NCI-H128 (cell line): ENCODE data around the gene MAP1LC3B2.
A peak's percentile ranks its signal among the peaks of the same experiment; 100 is the strongest.

Experiments
- DNase-seq: peaks from one replicate; lab custom pipeline; 2025; ENCODE audit not compliant: unreplicated experiment; lab: John Stamatoyannopoulos, UW

The MAP1LC3B2 gene

DNA sequence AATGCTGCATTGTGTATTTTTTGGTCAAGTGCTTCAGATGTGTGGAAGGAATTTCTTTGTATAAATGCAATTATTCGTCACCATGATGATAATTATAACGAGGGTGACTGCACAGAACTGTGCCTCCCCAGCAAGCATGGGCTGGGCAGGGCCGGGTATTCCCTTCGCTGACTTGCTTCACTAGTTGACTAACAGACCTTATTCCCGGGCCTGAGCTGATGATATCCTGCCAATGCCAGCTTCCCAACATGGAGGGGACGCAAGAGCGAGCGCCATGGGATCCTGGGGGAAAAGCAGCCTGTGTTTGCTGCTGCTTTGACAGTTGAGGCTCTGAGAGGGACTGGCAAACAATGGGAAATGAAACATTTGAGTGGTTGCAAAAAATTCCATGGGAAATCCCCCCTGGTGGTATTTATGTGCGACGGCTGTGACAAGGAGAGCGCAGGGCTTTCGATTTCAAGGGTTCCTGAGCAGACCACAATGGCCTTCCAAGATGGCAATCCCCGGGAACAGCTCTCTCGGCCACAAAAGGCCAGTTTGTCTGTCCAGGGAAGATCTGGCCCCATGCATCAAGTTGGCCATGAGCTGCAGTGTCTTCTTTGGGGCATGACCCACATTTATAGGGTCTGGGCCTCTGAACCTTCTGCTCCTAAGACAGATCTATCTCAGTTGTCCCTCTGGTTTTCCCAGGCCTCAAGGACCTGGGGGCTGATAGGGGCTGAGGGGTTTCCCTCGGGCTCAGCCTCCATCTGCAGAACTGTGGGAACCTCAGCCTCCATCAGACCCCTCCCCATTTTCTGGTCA lies 21.9 kb upstream of the MAP1LC3B2 start:
- no peak for DNase-seq

DNA sequence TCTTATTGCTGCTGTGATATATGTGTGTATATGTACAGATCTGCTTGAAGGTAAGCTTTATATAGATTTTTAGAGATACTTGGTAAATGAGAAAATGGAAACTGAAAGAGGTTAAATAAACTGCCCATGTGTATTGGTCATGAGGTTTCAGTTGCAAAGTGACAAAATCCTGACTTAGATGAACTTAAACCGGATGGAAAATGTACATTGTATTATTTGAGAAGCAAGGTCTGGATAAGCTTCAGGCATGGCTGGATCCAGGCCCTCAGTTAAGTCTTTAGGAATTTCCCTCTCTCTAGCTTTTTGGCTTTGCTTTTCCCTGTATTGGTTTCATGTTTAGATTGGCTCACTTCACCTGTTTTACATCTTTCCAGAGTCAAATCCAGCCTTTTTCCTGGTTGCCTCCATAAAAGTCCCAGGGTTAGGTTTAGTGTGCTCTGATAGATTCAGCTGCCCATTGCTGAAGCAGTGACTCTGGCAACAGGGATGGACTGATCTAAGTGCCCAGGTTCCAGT lies 21.0 kb upstream of the MAP1LC3B2 start:
- DNase-seq = no peak

DNA sequence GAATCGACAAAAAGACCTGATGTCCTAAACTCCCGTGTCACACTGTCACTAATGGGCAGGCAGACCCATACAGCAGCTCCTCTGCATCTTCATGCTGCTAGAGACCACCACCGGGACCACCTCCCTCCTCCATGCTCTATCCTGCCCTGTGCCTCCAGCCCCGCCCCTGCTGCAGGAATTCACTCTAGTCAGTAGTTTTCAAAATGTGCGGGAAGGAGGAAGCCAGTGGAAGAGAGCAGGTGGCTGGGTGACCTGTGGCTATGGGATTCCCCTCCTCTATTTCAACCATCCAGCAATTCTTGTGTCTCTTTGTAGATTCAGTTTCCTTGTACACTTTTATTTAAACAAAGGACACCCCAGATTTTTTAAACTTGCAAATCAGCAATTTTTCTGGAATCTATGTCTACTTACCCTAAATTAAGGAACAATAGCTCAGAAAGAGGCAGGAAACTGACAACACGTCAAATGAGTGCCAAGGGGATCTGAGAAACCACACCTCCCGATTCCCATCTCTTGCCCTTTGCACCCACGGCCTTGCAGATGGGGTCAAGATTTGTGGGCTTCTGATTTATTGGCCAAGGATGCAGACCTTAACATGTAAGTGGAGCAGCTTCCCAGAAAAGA lies 20.4 kb upstream of the MAP1LC3B2 start:
- DNase-seq = no peak

DNA sequence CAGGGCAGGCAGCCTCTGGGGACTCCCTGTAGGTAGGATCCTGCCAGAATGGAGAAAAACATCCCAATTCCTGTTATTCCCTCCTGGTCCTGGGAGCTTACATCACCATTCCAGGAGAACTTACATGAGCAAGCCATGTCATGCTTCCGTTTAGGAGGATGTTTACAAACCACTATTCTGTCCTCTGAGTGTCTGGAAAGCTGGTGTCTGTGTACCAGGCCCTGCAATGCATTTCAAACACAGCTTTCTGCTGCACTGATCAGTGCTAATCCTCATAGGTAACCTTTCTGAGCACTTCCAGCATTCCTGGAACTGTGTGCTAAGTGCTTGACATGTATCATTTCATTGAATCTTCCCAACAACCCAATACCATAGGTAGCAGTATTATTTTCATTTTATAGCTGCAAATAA lies 19.8 kb upstream of the MAP1LC3B2 start:
- no peak for DNase-seq

DNA sequence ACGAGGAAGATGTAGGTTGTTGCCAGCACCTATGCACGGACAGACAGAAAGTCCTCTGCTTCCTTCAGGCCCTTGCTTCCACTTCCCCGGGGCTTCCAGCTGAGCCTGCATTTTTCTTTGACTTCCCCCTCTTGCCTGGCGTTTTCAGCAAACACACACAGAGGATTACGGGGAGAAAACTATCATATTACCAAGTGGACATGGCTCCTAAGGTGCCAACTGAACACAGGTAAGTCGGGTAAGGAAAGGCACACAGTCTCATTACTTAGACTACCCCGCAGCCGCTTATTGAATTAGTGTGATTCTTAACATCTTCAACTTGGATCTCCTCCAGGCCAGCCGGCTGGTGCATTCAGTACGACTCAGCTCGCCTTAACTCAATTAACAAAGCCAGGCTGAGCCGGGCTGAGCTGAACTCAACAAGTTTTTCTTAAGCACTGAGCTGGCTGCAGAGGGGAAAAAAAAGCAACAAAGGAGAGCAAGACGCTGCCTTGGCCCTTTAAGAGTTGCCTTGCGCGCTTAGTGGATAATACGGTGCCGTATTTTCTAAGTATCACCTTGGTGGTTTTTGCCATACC lies 19.2 kb upstream of the MAP1LC3B2 start:
- DNase-seq = peak; percentile 60

DNA sequence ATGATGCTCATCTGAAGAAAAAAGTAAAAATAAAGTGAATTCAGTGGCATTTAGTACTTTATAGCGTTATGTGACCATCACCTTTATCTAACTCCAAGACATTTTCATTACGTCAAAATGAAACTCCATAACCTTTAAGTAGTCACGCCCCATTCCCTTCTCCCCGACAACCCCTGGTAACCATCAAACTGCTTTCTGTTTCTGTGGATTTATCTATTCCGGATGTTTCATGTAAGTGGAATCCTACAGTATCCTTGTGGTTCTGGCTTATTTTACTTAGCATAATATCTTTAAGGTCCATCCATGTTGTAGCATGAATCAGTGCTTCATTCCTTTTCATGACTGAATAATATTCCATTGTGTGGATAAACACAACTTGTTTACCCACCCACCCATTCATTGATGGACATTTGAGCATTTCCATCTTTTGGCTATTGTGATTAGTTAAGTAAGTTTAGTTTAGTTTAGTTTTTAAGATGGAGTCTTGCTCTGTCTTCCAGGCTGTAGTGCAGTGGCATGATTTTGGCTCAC lies 18.5 kb upstream of the MAP1LC3B2 start:
- no peak for DNase-seq

DNA sequence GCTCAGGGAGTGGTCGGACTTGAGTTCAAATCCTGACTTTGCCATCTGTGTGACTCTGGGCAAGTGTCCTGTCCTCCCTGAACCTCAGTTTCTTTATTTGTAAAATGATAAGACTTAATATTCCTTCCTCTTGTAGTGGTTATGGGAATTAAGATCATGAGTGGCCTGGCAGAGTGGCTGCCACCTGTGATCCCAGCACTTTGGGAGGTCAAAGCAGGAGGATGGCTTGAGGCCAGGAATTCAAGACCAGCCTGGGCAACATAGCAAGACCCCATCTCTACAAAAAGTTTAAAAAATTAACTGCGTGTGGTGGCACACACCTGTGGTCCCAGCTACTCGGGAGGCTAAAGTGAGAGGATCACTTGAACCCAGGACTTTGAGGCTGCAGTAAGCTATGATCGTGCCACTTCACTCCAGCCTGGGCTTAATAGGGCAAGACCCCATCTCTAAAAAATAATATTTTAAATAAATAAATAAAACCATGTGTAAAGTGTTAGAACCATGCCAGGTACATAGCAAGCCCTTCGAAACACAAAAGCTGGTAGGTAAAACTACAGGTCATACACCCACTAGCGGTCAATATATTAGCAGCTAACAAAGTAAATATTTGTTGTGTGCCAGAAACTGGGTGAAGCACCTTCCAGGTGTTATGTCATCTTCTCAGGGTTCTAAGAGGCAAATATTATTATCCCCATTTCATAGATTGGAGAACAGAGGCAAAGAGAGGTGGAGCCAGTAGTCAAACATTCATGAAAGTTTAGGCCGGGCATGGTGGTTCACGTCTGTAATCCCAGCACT lies 17.4 kb upstream of the MAP1LC3B2 start:
- no peak for DNase-seq

DNA sequence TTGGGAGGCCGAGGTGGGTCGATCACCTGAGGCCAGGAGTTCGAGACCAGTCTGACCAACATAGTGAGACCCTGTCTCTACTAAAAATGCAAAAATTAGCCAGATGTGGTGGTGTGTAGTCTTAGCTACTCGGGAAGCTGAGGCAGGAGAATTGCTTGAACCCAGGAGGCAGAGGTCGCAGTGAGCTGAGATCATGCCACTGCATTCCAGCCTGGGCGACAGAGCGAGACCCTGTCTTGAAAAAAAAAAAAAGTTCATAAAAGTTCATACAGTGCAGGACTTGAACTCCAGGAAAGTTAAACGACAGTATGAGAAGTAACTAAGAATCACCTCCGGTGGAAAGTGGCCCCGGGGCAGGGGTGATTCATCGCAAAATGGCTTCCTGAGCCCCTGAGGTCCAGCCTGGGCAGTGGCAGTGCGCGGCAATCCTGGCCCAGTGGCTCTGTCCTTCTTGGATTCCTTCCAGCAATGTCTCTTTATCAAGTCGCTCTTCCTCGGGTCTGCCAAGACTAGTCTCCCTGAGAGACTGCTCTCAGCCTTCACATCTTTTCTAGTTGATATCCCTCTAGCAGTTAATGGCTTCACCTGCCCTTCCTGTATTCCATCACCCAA lies 16.7 kb upstream of the MAP1LC3B2 start:
- no peak for DNase-seq

DNA sequence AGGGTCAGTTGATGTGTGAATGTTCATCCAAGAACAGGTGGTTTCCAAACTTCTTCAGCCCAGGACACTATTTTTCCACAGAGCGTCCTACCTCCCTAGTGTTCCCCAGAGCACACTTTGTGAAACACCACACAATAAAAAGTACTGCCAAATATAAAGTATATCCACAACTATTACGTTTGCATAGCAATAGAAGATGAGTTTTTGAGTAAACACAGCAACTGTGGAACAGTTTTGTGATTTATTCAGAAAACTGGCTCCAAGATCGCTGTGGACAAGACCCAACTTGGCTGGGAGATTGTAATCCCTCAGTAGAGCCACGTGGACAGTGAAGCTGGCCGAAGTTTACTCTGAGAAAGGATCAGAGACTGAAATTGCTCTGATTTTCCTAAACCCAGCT lies 14.5 kb upstream of the MAP1LC3B2 start:
- no peak for DNase-seq

DNA sequence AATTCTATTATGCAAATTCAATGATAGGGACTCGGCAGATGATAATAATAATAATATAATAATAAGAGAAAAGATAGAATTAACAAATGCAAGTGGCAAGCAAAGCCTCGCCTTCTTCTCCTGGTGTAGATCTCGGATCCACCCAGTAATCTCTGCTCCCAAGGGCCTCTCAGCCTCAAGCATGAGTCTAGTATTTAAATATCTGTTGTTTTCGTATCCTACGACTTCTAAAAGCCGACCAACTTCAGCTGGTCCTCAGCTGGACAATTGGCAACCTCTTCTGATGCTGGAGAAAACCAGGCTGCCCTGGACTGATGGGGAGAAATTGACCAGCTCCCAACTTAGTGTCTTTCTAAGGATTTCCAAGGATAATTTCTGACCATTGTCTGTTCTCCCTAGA lies 14.0 kb upstream of the MAP1LC3B2 start:
- DNase-seq = no peak

DNA sequence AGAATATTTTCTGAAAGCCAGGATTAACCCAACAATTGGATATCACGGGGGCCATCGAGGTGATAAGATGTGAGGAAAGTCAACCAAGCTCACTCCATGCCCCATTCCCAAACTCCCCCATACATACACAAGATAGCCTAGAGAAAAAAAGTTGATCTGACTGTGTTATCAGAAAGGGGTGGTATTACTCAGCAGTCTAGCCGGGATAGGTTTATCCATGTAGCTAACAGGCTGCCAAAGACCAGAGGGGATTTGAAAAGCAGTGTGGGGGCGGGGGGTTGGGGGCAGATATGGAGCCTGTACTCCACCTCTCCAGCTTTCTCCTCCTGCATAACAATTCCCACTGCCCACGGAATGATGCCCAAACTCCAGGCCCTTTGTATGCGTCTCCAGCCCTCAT lies 13.2 kb upstream of the MAP1LC3B2 start:
- no peak for DNase-seq

DNA sequence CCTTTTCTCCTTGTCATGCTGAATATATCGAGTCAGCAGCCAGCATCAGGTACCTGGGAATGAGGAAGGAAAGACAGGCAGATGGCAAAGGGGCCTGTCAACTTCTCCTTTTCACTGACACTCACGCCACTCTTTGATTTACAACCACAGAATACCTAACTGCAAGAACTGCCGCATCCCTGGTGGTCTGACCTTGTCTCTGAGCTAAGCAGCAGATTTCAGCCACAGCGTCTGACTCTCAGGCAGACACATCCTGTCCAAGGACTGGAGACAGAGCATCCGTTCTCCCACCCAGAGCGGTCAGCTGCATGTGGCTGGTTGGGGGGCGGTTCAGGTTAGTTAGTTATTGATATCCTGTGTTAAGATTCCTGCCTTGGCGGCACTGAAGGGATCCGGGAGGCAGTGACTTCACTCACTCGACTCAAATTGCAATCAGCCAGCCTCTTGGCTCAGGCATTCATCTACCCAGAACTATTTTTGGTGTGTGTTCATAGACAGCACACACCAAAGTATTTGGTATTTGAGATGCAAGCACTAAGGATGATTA lies 11.2 kb upstream of the MAP1LC3B2 start:
- no peak for DNase-seq

DNA sequence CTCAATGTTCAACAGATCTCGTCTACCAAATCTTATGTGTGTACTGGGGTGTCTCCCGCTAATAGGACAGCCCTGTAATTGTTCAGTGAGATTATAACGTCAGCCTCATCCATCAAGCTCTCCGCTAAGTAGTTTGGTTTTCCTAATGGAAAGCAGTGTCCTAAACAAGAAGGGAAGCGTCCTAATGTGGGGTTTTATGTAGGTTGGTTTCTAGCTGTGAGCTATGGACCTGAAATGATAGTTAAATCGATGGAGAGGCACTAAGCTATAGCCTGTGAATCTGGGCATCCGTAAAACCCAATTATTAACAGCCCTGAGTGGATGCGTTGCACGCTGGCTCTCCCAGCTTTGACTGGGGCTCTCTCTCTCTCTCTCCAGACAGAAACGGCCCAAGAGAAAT lies 9.2 kb upstream of the MAP1LC3B2 start:
- no peak for DNase-seq

DNA sequence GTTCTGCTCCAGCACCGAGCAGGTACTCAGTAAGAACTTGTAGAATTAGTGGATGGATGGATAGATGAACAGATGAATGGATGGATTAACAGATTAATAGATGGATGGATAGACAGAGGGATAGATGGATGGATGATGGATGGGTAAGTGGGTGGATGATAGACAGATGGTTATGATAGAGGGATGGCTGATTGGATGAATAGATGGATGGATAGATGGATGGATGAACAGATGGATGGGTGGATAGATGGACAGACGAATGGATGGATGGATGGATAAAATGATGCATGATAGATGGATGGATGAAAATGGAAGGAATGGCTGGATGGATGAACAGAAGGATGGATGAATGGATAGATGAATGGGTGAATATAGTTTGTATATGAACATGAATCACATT lies 8.0 kb upstream of the MAP1LC3B2 start:
- no peak for DNase-seq

DNA sequence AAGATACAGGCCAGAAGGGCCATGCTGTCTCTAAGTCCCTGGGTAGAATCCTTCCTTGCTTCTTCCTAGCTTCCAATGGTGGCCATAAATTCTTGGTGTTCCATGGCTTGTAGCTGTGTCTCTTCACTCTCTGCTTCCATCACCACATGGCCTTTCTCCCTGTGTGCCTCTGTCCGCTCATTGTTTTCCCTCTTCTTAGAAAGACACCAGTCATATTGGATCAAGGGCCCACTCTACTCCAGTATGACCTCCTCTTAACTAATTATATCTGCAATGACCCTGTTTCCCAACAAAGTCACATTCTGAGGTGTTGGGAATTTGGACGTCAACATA lies 7.6 kb upstream of the MAP1LC3B2 start:
- DNase-seq = no peak

DNA sequence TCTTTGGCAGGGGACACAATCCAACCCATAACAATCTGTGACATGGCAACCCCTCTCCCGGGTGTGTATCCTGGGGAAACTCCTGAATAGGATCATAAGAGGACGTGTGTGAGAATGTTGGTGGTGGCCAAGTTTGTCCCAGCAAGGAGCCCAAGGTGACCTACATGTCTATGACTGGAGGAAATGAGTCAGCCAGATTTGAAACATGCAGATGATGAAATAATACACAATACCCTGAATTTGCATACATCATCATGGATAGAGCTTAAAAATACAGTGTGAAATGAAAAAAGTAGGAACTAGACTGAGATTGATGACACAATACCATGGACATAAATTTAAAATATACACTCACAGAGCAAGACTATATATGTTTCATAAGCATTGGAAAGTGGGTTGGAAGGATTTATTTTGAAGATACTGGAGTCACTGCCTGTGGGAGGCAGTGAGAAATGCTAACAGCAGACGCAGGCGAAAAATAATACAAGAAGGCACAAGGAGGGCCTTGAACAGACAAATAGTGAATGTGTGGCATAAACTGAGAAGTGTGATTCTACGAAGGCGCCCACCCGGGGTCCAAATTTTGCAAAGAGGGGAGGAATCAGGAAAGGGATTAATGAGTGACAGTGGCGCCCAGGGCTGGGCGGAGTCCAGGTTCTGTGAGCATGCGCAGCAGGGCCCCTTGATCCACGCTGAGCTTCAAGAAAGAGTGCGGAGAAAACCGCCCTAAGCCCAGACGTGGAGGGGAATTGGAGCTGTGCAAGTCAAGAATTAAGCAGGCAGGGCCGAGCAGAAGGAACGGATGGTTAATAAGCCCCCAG lies 7.0 kb upstream of the MAP1LC3B2 start:
- DNase-seq = no peak

DNA sequence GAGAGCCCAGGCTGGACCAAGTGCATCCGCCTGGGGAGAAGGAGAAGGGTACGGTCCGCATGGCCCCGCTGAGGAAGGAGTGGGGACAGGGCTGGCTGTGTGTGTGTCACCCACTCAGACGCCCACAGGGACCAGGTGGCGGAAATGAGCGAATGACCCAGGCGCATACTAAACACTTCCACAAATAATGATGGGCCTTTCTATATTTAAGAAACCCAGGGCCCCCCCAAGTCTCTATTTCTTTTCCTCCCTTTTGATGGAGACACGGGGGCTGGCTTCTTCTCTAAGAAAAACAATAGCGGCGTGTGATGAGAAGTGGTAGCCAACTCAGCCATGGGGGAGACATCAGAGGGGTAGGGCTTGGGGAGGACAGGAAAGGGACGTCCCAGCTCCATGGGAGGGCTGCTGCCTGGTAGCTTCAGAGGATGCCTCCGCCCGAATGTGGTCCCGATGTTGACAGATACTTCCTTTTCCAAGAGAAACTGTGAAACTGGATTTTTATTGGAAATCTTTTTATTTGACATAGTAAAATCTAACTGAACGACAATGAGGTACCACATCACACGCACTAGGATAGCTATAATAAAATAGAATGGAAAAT lies 6.3 kb upstream of the MAP1LC3B2 start:
- DNase-seq = no peak

DNA sequence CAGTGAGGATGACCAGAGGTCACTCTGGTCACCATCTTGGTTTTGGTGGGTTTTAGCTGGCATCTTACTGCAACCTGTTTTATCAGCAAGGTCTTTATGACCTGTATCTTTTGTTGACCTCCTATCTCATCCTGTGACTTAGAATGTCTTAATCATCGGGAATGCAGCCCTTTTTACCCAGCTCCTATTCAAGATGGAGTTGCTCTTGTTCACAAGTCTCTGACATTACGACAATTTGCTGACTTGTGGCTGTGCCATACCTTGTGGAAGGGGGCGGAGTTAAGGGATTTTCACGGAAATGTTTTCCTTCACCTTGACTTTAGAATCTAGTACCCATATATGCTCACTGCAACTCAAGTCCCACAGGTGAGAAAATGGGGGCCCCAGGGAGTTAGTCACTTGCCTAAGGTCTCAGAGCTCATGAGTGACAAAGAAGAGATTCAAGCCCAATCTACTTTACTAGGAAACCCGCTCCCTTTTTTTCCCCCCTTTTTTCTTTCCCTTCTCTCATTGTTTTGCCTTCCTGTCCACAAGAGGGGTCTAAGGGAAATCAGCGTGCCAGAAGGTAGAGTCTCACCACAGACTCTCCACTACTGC lies 2.7 kb upstream of the MAP1LC3B2 start:
- DNase-seq = no peak
